ENCODE results near the gene TAF9B. TPM values are rescaled to one million over a fixed set of nuclear protein-coding genes. Genes with fewer than 3 reads are reported as not detected.

TAF9B gene
- polyA plus RNA-seq, 3 donors: 2.1 to 8.0 (median 7.1) TPM

DNA sequence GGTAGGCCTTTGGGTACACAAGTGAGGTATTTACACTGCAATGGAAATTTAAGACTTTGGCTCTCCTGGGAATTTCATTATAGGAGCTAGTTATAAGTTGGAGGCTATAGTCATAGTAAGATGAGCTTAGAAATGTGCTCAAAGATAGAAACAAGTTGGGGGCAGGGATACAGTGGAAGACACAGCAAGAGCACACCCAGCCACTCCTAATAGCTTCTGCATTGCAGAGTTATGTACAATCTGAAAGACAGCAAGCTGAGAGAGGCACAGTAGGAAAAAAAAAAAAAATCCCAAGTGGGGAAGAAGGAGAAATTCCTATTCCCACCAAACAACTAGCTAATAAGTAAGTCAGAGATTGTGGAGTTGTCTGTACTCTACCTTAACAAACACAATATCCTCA is 41.9 kb upstream of the TAF9B start:
- no peak overlapping the region for H3K9ac ChIP-seq (ENCODE audit: insufficient read depth, low read length, poor library complexity, severe bottlenecking)
- no peaks in the 10 kb centered on the region for H3K79me2 ChIP-seq (ENCODE audit: insufficient read depth, low read length)
- H3K27me3 Mint-ChIP-seq (ENCODE audit: low read depth in 3 of 3): no peaks in the 10 kb centered on the region
- TF ChIP-seq, protein P1, sequence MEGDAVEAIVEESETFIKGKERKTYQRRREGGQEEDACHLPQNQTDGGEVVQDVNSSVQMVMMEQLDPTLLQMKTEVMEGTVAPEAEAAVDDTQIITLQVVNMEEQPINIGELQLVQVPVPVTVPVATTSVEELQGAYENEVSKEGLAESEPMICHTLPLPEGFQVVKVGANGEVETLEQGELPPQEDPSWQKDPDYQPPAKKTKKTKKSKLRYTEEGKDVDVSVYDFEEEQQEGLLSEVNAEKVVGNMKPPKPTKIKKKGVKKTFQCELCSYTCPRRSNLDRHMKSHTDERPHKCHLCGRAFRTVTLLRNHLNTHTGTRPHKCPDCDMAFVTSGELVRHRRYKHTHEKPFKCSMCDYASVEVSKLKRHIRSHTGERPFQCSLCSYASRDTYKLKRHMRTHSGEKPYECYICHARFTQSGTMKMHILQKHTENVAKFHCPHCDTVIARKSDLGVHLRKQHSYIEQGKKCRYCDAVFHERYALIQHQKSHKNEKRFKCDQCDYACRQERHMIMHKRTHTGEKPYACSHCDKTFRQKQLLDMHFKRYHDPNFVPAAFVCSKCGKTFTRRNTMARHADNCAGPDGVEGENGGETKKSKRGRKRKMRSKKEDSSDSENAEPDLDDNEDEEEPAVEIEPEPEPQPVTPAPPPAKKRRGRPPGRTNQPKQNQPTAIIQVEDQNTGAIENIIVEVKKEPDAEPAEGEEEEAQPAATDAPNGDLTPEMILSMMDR (IDR thresholded peaks at IDR 0.05): no peak
- DNase-seq: no peak
- no peak overlapping the region for H3K27ac Mint-ChIP-seq
- no peaks in the 10 kb centered on the region for H4K20me1 ChIP-seq (ENCODE audit: insufficient read depth, low read length)
- H3K4me3 ChIP-seq (replicated peaks in 1 of 3; ENCODE audit: low read depth in 2 of 3, low read length in 3 of 3): no peak overlapping the region
- no peaks in the 10 kb centered on the region for H3K36me3 ChIP-seq (replicated peaks in 1 of 2; ENCODE audit: control insufficient read depth in 1 of 2, insufficient read depth in 2 of 2, low read length in 2 of 2)
- H3K27me3 ChIP-seq (ENCODE audit: control insufficient read depth in 2 of 2, insufficient read depth in 2 of 2, low read length in 2 of 2): no peaks in the 10 kb centered on the region
- H3K4me3 Mint-ChIP-seq: no peak overlapping the region
- H2AFZ ChIP-seq (ENCODE audit: insufficient read depth, low read depth, low read length, poor library complexity, severe bottlenecking): no peak overlapping the region
- no peaks in the 10 kb centered on the region for H3K4me1 Mint-ChIP-seq
- intact Hi-C loops (cut with micrococcal nuclease): no loop called here
- H3K36me3 Mint-ChIP-seq: no peaks in the 10 kb centered on the region
- no peak overlapping the region for H3K4me2 ChIP-seq (replicated peaks; ENCODE audit: extremely low read depth, low read length, poor library complexity, severe bottlenecking)
- H3K27ac ChIP-seq (ENCODE audit: low read depth in 1 of 2, low read length in 2 of 2): no peak overlapping the region
- peaks cover 2 to 25% (median 12%) of the 10 kb centered on the region in 7 donors for H3K9me3 Mint-ChIP-seq
- no peaks in the 10 kb centered on the region for H3K4me1 ChIP-seq (ENCODE audit: control insufficient read depth in 1 of 2, insufficient read depth in 2 of 2, low read length in 2 of 2)
- H3K9me3 ChIP-seq (replicated peaks in 1 of 2; ENCODE audit: control insufficient read depth in 1 of 2, insufficient read depth in 1 of 2, low read length in 2 of 2): peaks cover 0 to 3% of the 10 kb centered on the region in 2 donors

DNA sequence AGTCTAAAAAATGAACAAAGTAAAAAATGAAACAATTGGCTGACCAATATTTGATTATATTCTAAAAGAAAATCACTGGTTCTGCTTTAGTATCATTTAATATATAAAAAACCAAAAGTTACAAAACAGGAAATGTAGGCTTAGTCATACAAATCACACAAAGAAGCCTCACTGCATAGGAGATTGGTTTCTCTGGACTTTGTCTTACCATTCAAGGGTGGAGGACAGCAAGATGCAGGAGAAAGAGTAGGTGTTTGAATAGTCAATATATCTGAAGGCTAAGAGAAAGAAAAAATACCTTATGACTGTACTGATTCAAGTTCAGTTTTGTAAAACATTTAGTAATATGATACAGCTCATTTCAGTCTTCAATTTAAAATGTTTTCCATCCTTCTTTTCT is 28.6 kb upstream of the TAF9B start:
- H3K4me3 ChIP-seq (replicated peaks in 1 of 3; ENCODE audit: low read depth in 2 of 3, low read length in 3 of 3): no peak overlapping the region
- Mint-ChIP-seq H3K27ac (no peak overlapping the region), H3K27me3 (ENCODE audit: low read depth in 3 of 3) (peaks cover 0 to 2% (median 0%) of the 10 kb centered on the region in 3 donors), H3K4me1 (no peaks in the 10 kb centered on the region), H3K36me3 (no peaks in the 10 kb centered on the region), H3K9me3 (peaks cover 0 to 2% (median 0%) of the 10 kb centered on the region in 7 donors), H3K4me3 (no peak overlapping the region)
- H3K79me2 ChIP-seq (ENCODE audit: insufficient read depth, low read length): no peaks in the 10 kb centered on the region
- DNase-seq: peak in 1 of 3 donors; percentile 4
- no peaks in the 10 kb centered on the region for H3K27me3 ChIP-seq (ENCODE audit: control insufficient read depth in 2 of 2, insufficient read depth in 2 of 2, low read length in 2 of 2)
- H3K9ac ChIP-seq (ENCODE audit: insufficient read depth, low read length, poor library complexity, severe bottlenecking): no peak overlapping the region
- no peak overlapping the region for H2AFZ ChIP-seq (ENCODE audit: insufficient read depth, low read depth, low read length, poor library complexity, severe bottlenecking)
- TF ChIP-seq, protein P1 (IDR thresholded peaks at IDR 0.05): no peak
- H3K36me3 ChIP-seq (replicated peaks in 1 of 2; ENCODE audit: control insufficient read depth in 1 of 2, insufficient read depth in 2 of 2, low read length in 2 of 2): no peaks in the 10 kb centered on the region
- no peak overlapping the region for H3K4me2 ChIP-seq (replicated peaks; ENCODE audit: extremely low read depth, low read length, poor library complexity, severe bottlenecking)
- intact Hi-C loops (cut with micrococcal nuclease): no loop called here
- no peaks in the 10 kb centered on the region for H3K9me3 ChIP-seq (replicated peaks in 1 of 2; ENCODE audit: control insufficient read depth in 1 of 2, insufficient read depth in 1 of 2, low read length in 2 of 2)
- H4K20me1 ChIP-seq (ENCODE audit: insufficient read depth, low read length): no peaks in the 10 kb centered on the region
- no peaks in the 10 kb centered on the region for H3K4me1 ChIP-seq (ENCODE audit: control insufficient read depth in 1 of 2, insufficient read depth in 2 of 2, low read length in 2 of 2)
- no peak overlapping the region for H3K27ac ChIP-seq (ENCODE audit: low read depth in 1 of 2, low read length in 2 of 2)
